HCT116 (cell line): ENCODE measurements around the gene ESAM. TPM values are rescaled to one million over a fixed set of nuclear protein-coding genes. Genes with fewer than 3 reads are reported as not detected.
A peak's percentile ranks its signal among the peaks of the same experiment; 100 is the strongest.

Experiments
- ATAC-seq: fragments of 200-7000 bp; cut with Tn5 transposase; 2 replicates; pipeline ENCODE4 v1.9.1; 2020; ENCODE audit warnings: mild to moderate bottlenecking, moderate library complexity
- BruUV-seq: library from RNA; stranded (reverse); fragments of 400-500 nt; replicated peaks from 2 replicates; lab custom pipeline; 2021; lab: Mats Ljungman, UMichigan
- CTCF ChIA-PET: fragments of 300-600 bp; sonication (Branson Sonifier 250); formaldehyde crosslinking; loops from one replicate; lab custom pipeline; 2021; ENCODE audit warnings: antibody characterized with exemption; lab: Charles Lee
- POLR2A ChIA-PET: fragments of 300-600, 350-600 bp; sonication (Branson Sonifier 250); formaldehyde crosslinking; loops from one replicate; lab custom pipeline; 2021; ENCODE audit warnings: antibody characterized with exemption; lab: Charles Lee
- RAD21 ChIA-PET, 2 experiments: fragments of 300-600 bp; sonication (Branson Sonifier 250); formaldehyde crosslinking; loops; one replicate each; lab custom pipeline; 2023; ENCODE audit warnings: low total read pairs in 2 of 2; ENCODE audit not compliant: uncharacterized antibody in 2 of 2, unreplicated experiment in 2 of 2, low non-redundant PET in 1 of 2; lab: Charles Lee
- DNase-seq: peaks from one replicate; pipeline ENCODE4 v3.0.0-alpha.2; 2010; ENCODE audit warnings: low read depth, low spot score
- H2AFZ ChIP-seq: fragments of 200-600 bp; shearing (Covaris generic), sonication (generic); 2 replicates; pipeline ENCODE4 v1.6.1; 2017; ENCODE audit warnings: low read depth, mixed run types, mixed read lengths, antibody characterized with exemption, low read length; ENCODE audit not compliant: poor library complexity, severe bottlenecking
- H3K27ac ChIP-seq: 2 replicates; pipeline ENCODE4 v1.5.1; 2012; ENCODE audit warnings: low read depth, low read length
- H3K27me3 ChIP-seq: fragments of 200-600 bp; sonication (generic); 2 replicates; pipeline ENCODE4 v1.6.1; 2016; ENCODE audit warnings: mixed run types, low read length, mixed read lengths; ENCODE audit not compliant: insufficient read depth
- H3K36me3 ChIP-seq, 2 experiments: fragments of 200-500 bp in 1 of 2; fragments of 200-600 bp in 1 of 2; sonication (Bioruptor generic) in 1 of 2; sonication (generic) in 1 of 2; 2 replicates each; pipeline versions ENCODE4 v1.5.1 to v1.6.1; 2014 to 2016; ENCODE audit warnings: low read length in 2 of 2, inconsistent platforms in 1 of 2, mixed read lengths in 1 of 2, mixed run types in 1 of 2; ENCODE audit not compliant: insufficient read depth in 2 of 2, control insufficient read depth in 1 of 2
- H3K4me1 ChIP-seq, 2 experiments: fragments of 200-600 bp in 1 of 2; sonication (generic) in 1 of 2; 2 replicates each; pipeline versions ENCODE4 v1.5.1 to v1.6.1; 2012 to 2017; ENCODE audit warnings: low read length in 2 of 2, inconsistent platforms in 1 of 2, mild to moderate bottlenecking in 1 of 2, mixed read lengths in 1 of 2, mixed run types in 1 of 2, moderate library complexity in 1 of 2; ENCODE audit not compliant: insufficient read depth in 2 of 2, control insufficient read depth in 1 of 2
- H3K4me2 ChIP-seq: fragments of 200-600 bp; sonication (generic); 2 replicates; pipeline ENCODE4 v1.6.1; 2017; ENCODE audit warnings: mixed run types, low read length, mixed read lengths
- H3K4me3 ChIP-seq, 2 experiments: fragments of 200-600 bp in 1 of 2; sonication (generic) in 1 of 2; replicated peaks in 1 of 2; 2 replicates each; pipeline ENCODE4 v1.5.1; 2011 to 2016; ENCODE audit warnings: low read length in 2 of 2, control low read depth in 1 of 2, low read depth in 1 of 2, mild to moderate bottlenecking in 1 of 2, mixed read lengths in 1 of 2, mixed run types in 1 of 2
- H3K79me2 ChIP-seq: fragments of 200-600 bp; sonication (generic); 2 replicates; pipeline ENCODE4 v1.6.1; 2017; ENCODE audit warnings: mild to moderate bottlenecking, mixed run types, low read length, moderate library complexity, mixed read lengths; ENCODE audit not compliant: insufficient read depth
- H3K9ac ChIP-seq: fragments of 200-600 bp; sonication (generic); 2 replicates; pipeline ENCODE4 v1.6.1; 2016; ENCODE audit warnings: low read length, mixed read lengths
- H3K9me2 ChIP-seq: fragments of 200-600 bp; sonication (generic), shearing (Covaris generic); 2 replicates; pipeline ENCODE4 v1.6.1; 2017; ENCODE audit warnings: mixed run types, mild to moderate bottlenecking, moderate library complexity; ENCODE audit not compliant: insufficient read depth
- H3K9me3 ChIP-seq, 2 experiments: fragments of 200-500 bp in 1 of 2; fragments of 200-600 bp in 1 of 2; sonication (Bioruptor generic) in 1 of 2; sonication (generic) in 1 of 2; 2 replicates each; pipeline ENCODE4 v1.6.1; 2014 to 2017; ENCODE audit warnings: low read length in 2 of 2, mixed read lengths in 2 of 2, inconsistent platforms in 1 of 2, low read depth in 1 of 2, mild to moderate bottlenecking in 1 of 2, mixed run types in 1 of 2, moderate library complexity in 1 of 2; ENCODE audit not compliant: control insufficient read depth in 1 of 2, insufficient read depth in 1 of 2
- H4K20me1 ChIP-seq: fragments of 200-600 bp; sonication (generic), shearing (Covaris generic); 2 replicates; pipeline ENCODE4 v1.6.1; 2017; ENCODE audit warnings: mixed run types, mild to moderate bottlenecking, moderate library complexity; ENCODE audit not compliant: insufficient read depth
- EZH2 ChIP-seq: fragments of 200-600 bp; sonication (generic); IDR thresholded peaks from 2 replicates; pipeline ENCODE4 v1.6.1; 2017; ENCODE audit warnings: antibody characterized with exemption, mixed run types
- EZH2phosphoT487 ChIP-seq: fragments of 200-600 bp; IDR thresholded peaks from 2 replicates; pipeline ENCODE4 v1.6.1; 2018; ENCODE audit warnings: antibody characterized with exemption, borderline replicate concordance
- JUND ChIP-seq: IDR thresholded peaks from 2 replicates; pipeline ENCODE4 v1.6.1; 2012
- POLR2A ChIP-seq: IDR thresholded peaks from 2 replicates; pipeline ENCODE4 v1.7.0; 2011; ENCODE audit warnings: borderline replicate concordance; ENCODE audit not compliant: insufficient read depth, insufficient read length; ENCODE audit errors: extremely low read depth
- POLR2AphosphoS5 ChIP-seq: IDR thresholded peaks from 2 replicates; pipeline ENCODE4 v1.6.1; 2011; ENCODE audit warnings: mild to moderate bottlenecking, low read depth, low read length, moderate library complexity
- RAD21 ChIP-seq: IDR thresholded peaks from 2 replicates; pipeline ENCODE4 v1.6.1; 2012; ENCODE audit warnings: low read depth, mild to moderate bottlenecking
- TCF7L2 ChIP-seq: IDR thresholded peaks from 2 replicates; pipeline ENCODE4 v1.7.0; 2011; ENCODE audit warnings: borderline replicate concordance, inconsistent platforms; ENCODE audit not compliant: insufficient read depth, insufficient read length; ENCODE audit errors: extremely low read depth
- YY1 ChIP-seq: IDR thresholded peaks from 2 replicates; pipeline ENCODE4 v1.6.1; 2011; ENCODE audit warnings: low read length, low read depth, moderate library complexity, mild to moderate bottlenecking; ENCODE audit not compliant: insufficient replicate concordance; ENCODE audit errors: extremely low read depth
- ZFX ChIP-seq: fragments of 450-650 bp; IDR thresholded peaks from 2 replicates; pipeline ENCODE4 v1.6.1; 2017
- intact Hi-C: fragments of 100-400 bp; cut with micrococcal nuclease; formaldehyde crosslinking; loops from 2 replicates; pipeline ENCODE4 v1.10.0; 2022
- total RNA-seq: library from RNA; stranded (reverse); gene quantifications from one replicate; pipeline ENCODE4 v1.2.1, GENCODE V29; 2021; ENCODE audit not compliant: unreplicated experiment
- TF ChIP-seq, protein P1 (sequence below): IDR thresholded peaks from 2 replicates; pipeline ENCODE4 v1.6.1; 2011; ENCODE audit warnings: mild to moderate bottlenecking, low read length, moderate library complexity; ENCODE audit not compliant: insufficient replicate concordance; ENCODE audit errors: extremely low read depth
- TF ChIP-seq, protein P2 (sequence below): IDR thresholded peaks from 2 replicates; pipeline ENCODE4 v1.6.1; 2012

Gene ESAM
- total RNA-seq, 1 experiment from 2014 or later, result 6.1 TPM

DNA sequence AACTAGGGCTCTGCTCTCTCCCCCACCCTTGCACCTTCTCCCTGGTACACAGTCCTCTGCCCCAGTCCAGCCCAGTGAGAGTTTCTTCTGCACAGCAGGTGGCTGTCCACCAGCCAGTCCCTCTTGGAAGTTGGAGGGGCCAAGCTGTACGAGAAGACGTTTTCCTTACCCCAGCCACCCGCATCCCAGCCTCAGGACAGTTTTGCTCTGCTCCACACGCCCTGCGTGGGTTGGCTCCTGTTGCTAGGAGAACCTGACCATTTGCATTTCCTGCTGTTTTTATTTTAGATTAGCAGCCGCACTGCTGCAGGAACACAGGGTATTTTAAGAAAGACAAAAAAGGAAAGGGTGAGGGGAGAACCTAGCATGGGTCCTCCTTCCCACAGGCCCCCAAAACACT lies 39.9 kb downstream of the ESAM start:
- intact Hi-C loops, result no loop called here
- TF ChIP-seq POLR2A (no peak), ZFX (no peak), JUND (no peak)
- RAD21 ChIA-PET, result no interaction called here
- no peaks in the 10 kb centered on the region for H3K9me2 ChIP-seq
- H3K4me2 ChIP-seq, result no peak overlapping the region
- no peak overlapping the region for H3K4me3 ChIP-seq
- no peak overlapping the region for H3K9ac ChIP-seq
- no peak overlapping the region for H3K27ac ChIP-seq
- no peak for ATAC-seq
- CTCF ChIA-PET, result no interaction called here
- H3K9me3 ChIP-seq, result no peaks in the 10 kb centered on the region
- no peaks in the 10 kb centered on the region for H3K36me3 ChIP-seq
- H4K20me1 ChIP-seq, result no peaks in the 10 kb centered on the region
- POLR2A ChIA-PET, result no interaction called here
- BruUV-seq, result no TSS peak
- no peak for DNase-seq
- no peaks in the 10 kb centered on the region for H3K79me2 ChIP-seq
- peaks cover 88% of the 10 kb centered on the region for H3K27me3 ChIP-seq
- no peak overlapping the region for H2AFZ ChIP-seq
- H3K4me1 ChIP-seq, result peaks cover 7 to 11% of the 10 kb centered on the region in 2 experiments; a peak in 3 of 4 replicates

DNA sequence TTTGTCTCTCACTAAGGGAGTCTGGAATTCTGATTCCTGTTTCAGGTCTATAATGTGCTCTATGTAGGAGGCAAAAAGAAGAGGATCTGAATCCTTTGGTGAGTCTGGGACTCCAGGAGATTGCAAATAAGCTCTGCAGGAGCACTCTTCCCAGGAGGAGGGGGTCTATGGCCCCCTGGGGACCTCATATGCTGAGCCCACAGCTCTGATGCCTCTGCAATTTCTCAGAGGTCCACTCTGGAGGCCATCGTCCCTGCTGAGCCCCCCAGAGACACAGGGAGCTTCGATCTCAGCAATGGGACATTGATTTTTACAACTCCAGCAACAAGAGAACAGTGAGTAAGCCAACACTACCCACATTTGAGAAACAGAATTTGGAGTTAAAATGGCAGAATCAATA lies 42.6 kb downstream of the ESAM start:
- no peak overlapping the region for H3K27ac ChIP-seq
- no peak overlapping the region for H3K9ac ChIP-seq
- DNase-seq (no peak), ATAC-seq (no peak)
- H3K9me3 ChIP-seq, result no peaks in the 10 kb centered on the region
- TF ChIP-seq EZH2phosphoT487, result no peak
- no peaks in the 10 kb centered on the region for H3K36me3 ChIP-seq
- ChIA-PET CTCF (no interaction called here), RAD21 (no interaction called here), POLR2A (no interaction called here)
- no peak overlapping the region for H3K4me3 ChIP-seq
- H2AFZ ChIP-seq, result no peak overlapping the region
- H4K20me1 ChIP-seq, result no peaks in the 10 kb centered on the region
- intact Hi-C loops, result no loop called here
- H3K4me1 ChIP-seq, result peaks cover 7 to 11% of the 10 kb centered on the region in 2 experiments; a peak in 3 of 4 replicates
- peaks cover 85% of the 10 kb centered on the region for H3K27me3 ChIP-seq
- H3K79me2 ChIP-seq, result no peaks in the 10 kb centered on the region
- H3K9me2 ChIP-seq, result no peaks in the 10 kb centered on the region
- no TSS peak for BruUV-seq
- no peak overlapping the region for H3K4me2 ChIP-seq

DNA sequence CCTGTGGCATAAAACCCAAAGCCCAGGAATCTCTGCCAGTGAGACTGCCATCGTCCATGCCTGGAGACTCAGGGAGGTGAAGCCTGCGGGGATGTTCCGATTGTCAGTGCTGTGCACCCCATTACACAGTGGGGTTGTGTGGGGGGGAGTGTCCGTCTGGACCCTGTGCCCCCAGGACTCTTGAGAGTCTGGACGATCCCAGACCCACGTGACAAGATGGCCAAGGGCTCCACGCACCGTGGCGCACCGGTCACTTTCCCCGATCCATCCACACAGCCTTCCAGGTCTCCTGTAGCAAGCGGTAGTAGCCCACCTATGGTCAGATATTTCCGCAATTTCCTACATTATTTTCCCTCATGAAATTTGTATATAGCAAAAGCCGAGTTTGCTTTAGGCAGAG lies 43.3 kb downstream of the ESAM start:
- ChIA-PET RAD21 (no interaction called here), POLR2A (no interaction called here), CTCF (no interaction called here)
- H3K79me2 ChIP-seq, result no peaks in the 10 kb centered on the region
- H3K27me3 ChIP-seq, result peaks cover 81% of the 10 kb centered on the region
- no TSS peak for BruUV-seq
- intact Hi-C loops, result no loop called here
- no peaks in the 10 kb centered on the region for H3K36me3 ChIP-seq
- peaks cover 7 to 11% of the 10 kb centered on the region in 2 experiments; a peak in 3 of 4 replicates for H3K4me1 ChIP-seq
- H3K9me2 ChIP-seq, result no peaks in the 10 kb centered on the region
- H3K4me2 ChIP-seq, result peak overlapping the region; percentile 62
- H3K4me3 ChIP-seq, result no peak overlapping the region
- H3K9me3 ChIP-seq, result no peaks in the 10 kb centered on the region
- DNase-seq (no peak), ATAC-seq (0 out of 2 replicates have a peak, but pooled peaks have one; percentile 10)
- H4K20me1 ChIP-seq, result no peaks in the 10 kb centered on the region
- H2AFZ ChIP-seq, result no peak overlapping the region
- no peak overlapping the region for H3K9ac ChIP-seq
- no peak overlapping the region for H3K27ac ChIP-seq
- TF ChIP-seq POLR2A (no peak), YY1 (no peak), POLR2AphosphoS5 (no peak), ZFX (no peak), TCF7L2 (no peak), EZH2 (no peak), EZH2phosphoT487 (no peak), RAD21 (no peak)
- TF ChIP-seq, protein P1, sequence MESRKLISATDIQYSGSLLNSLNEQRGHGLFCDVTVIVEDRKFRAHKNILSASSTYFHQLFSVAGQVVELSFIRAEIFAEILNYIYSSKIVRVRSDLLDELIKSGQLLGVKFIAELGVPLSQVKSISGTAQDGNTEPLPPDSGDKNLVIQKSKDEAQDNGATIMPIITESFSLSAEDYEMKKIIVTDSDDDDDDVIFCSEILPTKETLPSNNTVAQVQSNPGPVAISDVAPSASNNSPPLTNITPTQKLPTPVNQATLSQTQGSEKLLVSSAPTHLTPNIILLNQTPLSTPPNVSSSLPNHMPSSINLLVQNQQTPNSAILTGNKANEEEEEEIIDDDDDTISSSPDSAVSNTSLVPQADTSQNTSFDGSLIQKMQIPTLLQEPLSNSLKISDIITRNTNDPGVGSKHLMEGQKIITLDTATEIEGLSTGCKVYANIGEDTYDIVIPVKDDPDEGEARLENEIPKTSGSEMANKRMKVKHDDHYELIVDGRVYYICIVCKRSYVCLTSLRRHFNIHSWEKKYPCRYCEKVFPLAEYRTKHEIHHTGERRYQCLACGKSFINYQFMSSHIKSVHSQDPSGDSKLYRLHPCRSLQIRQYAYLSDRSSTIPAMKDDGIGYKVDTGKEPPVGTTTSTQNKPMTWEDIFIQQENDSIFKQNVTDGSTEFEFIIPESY, result no peak
- TF ChIP-seq, protein P2, sequence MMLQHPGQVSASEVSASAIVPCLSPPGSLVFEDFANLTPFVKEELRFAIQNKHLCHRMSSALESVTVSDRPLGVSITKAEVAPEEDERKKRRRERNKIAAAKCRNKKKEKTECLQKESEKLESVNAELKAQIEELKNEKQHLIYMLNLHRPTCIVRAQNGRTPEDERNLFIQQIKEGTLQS, result no peak
